ENCODE measurements around the gene GPR161. TPM values are rescaled to one million over a fixed set of nuclear protein-coding genes. Genes with fewer than 3 reads are reported as not detected.

GPR161 gene
- total RNA-seq, 1 donor from 2014 or later, result 21.9 TPM

DNA sequence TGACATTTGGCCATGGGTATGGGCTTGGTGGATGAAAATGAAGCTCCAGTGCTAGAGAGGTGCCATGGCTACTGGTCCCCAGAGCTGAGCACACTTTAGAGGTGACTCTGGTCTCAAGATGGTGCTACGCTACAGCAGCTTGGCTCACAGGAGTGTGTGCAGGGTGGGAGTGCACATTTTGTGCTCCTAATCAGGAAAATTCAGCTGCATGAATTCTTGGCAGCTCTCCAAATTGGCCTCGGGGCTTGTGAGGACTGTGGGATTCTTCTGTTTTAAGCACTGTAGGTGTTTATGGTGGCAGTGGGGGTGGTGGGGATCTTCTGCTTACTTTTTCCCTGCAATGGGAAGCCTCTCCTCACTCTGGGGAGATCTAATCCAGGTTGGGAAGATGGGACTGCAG lies 24.7 kb upstream of the GPR161 start:
- H3K9me3 Mint-ChIP-seq (ENCODE audit: unreplicated experiment), result peaks cover 17% of the 10 kb centered on the region
- TF ChIP-seq, protein P1, sequence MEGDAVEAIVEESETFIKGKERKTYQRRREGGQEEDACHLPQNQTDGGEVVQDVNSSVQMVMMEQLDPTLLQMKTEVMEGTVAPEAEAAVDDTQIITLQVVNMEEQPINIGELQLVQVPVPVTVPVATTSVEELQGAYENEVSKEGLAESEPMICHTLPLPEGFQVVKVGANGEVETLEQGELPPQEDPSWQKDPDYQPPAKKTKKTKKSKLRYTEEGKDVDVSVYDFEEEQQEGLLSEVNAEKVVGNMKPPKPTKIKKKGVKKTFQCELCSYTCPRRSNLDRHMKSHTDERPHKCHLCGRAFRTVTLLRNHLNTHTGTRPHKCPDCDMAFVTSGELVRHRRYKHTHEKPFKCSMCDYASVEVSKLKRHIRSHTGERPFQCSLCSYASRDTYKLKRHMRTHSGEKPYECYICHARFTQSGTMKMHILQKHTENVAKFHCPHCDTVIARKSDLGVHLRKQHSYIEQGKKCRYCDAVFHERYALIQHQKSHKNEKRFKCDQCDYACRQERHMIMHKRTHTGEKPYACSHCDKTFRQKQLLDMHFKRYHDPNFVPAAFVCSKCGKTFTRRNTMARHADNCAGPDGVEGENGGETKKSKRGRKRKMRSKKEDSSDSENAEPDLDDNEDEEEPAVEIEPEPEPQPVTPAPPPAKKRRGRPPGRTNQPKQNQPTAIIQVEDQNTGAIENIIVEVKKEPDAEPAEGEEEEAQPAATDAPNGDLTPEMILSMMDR (IDR thresholded peaks at IDR 0.05; ENCODE audit: insufficient read depth, low read depth, low read length), result no peak
- TF ChIP-seq EZH2 (IDR thresholded peaks at IDR 0.05; ENCODE audit: insufficient read depth, low read length), result no peak
- peaks cover 2% of the 10 kb centered on the region for H3K36me3 Mint-ChIP-seq (ENCODE audit: low read depth, unreplicated experiment)
- peaks cover 5% of the 10 kb centered on the region for H3K9me3 ChIP-seq (ENCODE audit: insufficient read depth, low read depth, low read length)
- no peak overlapping the region for H2AFZ ChIP-seq (ENCODE audit: low read depth, low read length)
- no peak overlapping the region for H3K27ac Mint-ChIP-seq (ENCODE audit: unreplicated experiment)
- no peak overlapping the region for H3K9ac ChIP-seq (ENCODE audit: low read length)
- DNase-seq (ENCODE audit: low read depth) (no peak), FAIRE-seq (no peak)
- H3K4me1 Mint-ChIP-seq (ENCODE audit: low read depth, unreplicated experiment), result no peaks in the 10 kb centered on the region
- no peaks in the 10 kb centered on the region for H4K20me1 ChIP-seq (ENCODE audit: insufficient read depth, low read length)
- no peaks in the 10 kb centered on the region for H3K4me1 ChIP-seq (ENCODE audit: insufficient read depth, low read length)
- H3K79me2 ChIP-seq (ENCODE audit: insufficient read depth, low read length), result no peaks in the 10 kb centered on the region
- H3K4me2 ChIP-seq (ENCODE audit: low read length), result no peak overlapping the region
- no peaks in the 10 kb centered on the region for H3K36me3 ChIP-seq (ENCODE audit: insufficient read depth, low read length)
- H3K4me3 ChIP-seq (ENCODE audit: insufficient read depth, low read depth, low read length), result no peak overlapping the region
- H3K27me3 Mint-ChIP-seq (ENCODE audit: low read depth, unreplicated experiment), result no peaks in the 10 kb centered on the region
- H3K27me3 ChIP-seq (ENCODE audit: insufficient read depth, low read length), result no peaks in the 10 kb centered on the region
- H3K4me3 Mint-ChIP-seq (ENCODE audit: unreplicated experiment), result no peak overlapping the region
- H3K27ac ChIP-seq (ENCODE audit: low read depth, low read length), result no peak overlapping the region

DNA sequence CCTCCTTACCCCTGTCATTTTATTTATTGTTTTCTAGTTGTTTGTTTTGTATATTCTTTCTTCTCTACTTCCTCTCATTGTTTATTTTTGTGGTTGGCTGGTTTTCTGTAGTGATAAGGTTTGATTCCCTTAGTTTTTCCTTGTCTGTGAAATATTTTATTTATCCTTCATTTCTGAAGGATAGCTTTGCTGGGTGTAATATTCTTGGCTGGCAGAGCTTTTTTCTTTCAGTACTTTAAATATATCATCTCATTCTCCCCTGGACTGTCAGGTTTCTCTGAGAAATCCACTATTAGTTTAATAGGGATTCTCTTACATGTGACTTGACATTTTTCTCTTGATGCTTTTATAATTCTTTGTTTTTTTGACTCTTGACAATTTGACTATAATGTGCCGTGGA lies 23.2 kb upstream of the GPR161 start:
- no peak for DNase-seq (ENCODE audit: low read depth)
- Histone ChIP-seq H2AFZ (ENCODE audit: low read depth, low read length) (no peak overlapping the region), H3K9me3 (ENCODE audit: insufficient read depth, low read depth, low read length) (peaks cover 5% of the 10 kb centered on the region), H3K27me3 (ENCODE audit: insufficient read depth, low read length) (no peaks in the 10 kb centered on the region), H3K4me1 (ENCODE audit: insufficient read depth, low read length) (no peaks in the 10 kb centered on the region), H3K9ac (ENCODE audit: low read length) (no peak overlapping the region), H4K20me1 (ENCODE audit: insufficient read depth, low read length) (no peaks in the 10 kb centered on the region), H3K79me2 (ENCODE audit: insufficient read depth, low read length) (no peaks in the 10 kb centered on the region), H3K27ac (ENCODE audit: low read depth, low read length) (no peak overlapping the region), H3K4me2 (ENCODE audit: low read length) (no peak overlapping the region), H3K36me3 (ENCODE audit: insufficient read depth, low read length) (no peaks in the 10 kb centered on the region), H3K4me3 (ENCODE audit: insufficient read depth, low read depth, low read length) (no peak overlapping the region)
- FAIRE-seq, result no peak
- TF ChIP-seq, protein P1 (IDR thresholded peaks at IDR 0.05; ENCODE audit: insufficient read depth, low read depth, low read length), result no peak
- TF ChIP-seq EZH2 (IDR thresholded peaks at IDR 0.05; ENCODE audit: insufficient read depth, low read length), result no peak
- H3K36me3 Mint-ChIP-seq (ENCODE audit: low read depth, unreplicated experiment), result peaks cover 2% of the 10 kb centered on the region
- H3K27me3 Mint-ChIP-seq (ENCODE audit: low read depth, unreplicated experiment), result no peaks in the 10 kb centered on the region
- no peak overlapping the region for H3K27ac Mint-ChIP-seq (ENCODE audit: unreplicated experiment)
- peaks cover 17% of the 10 kb centered on the region for H3K9me3 Mint-ChIP-seq (ENCODE audit: unreplicated experiment)
- no peaks in the 10 kb centered on the region for H3K4me1 Mint-ChIP-seq (ENCODE audit: low read depth, unreplicated experiment)
- H3K4me3 Mint-ChIP-seq (ENCODE audit: unreplicated experiment), result no peak overlapping the region

DNA sequence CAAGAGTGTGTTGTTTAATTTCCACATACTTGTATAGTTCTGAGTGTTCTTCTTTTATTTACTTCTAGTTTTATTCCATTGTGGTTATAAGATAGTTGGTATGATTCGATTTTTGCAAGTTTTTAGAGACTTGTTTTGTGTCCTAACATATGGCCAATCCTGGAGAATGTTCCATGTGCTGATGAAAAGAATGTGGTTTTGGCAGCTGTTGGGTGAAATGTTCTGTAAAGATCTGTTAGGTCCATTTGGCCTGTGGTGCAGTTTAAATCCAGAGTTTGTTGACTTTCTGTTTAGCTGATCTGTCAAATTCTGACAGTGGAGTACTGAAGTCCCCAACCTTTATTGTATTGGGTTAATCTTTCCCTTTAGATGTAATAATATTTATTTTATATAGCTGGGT lies 22.5 kb upstream of the GPR161 start:
- no peak overlapping the region for H3K4me2 ChIP-seq (ENCODE audit: low read length)
- Mint-ChIP-seq H3K27ac (ENCODE audit: unreplicated experiment) (no peak overlapping the region), H3K27me3 (ENCODE audit: low read depth, unreplicated experiment) (no peaks in the 10 kb centered on the region), H3K4me1 (ENCODE audit: low read depth, unreplicated experiment) (no peaks in the 10 kb centered on the region), H3K4me3 (ENCODE audit: unreplicated experiment) (no peak overlapping the region), H3K9me3 (ENCODE audit: unreplicated experiment) (peaks cover 17% of the 10 kb centered on the region), H3K36me3 (ENCODE audit: low read depth, unreplicated experiment) (peaks cover 2% of the 10 kb centered on the region)
- no peak overlapping the region for H3K4me3 ChIP-seq (ENCODE audit: insufficient read depth, low read depth, low read length)
- no peak for FAIRE-seq
- H3K27ac ChIP-seq (ENCODE audit: low read depth, low read length), result no peak overlapping the region
- no peak overlapping the region for H2AFZ ChIP-seq (ENCODE audit: low read depth, low read length)
- H3K9me3 ChIP-seq (ENCODE audit: insufficient read depth, low read depth, low read length), result peaks cover 5% of the 10 kb centered on the region
- H3K36me3 ChIP-seq (ENCODE audit: insufficient read depth, low read length), result no peaks in the 10 kb centered on the region
- H3K4me1 ChIP-seq (ENCODE audit: insufficient read depth, low read length), result no peaks in the 10 kb centered on the region
- H3K9ac ChIP-seq (ENCODE audit: low read length), result no peak overlapping the region
- H4K20me1 ChIP-seq (ENCODE audit: insufficient read depth, low read length), result no peaks in the 10 kb centered on the region
- no peaks in the 10 kb centered on the region for H3K79me2 ChIP-seq (ENCODE audit: insufficient read depth, low read length)
- no peak for DNase-seq (ENCODE audit: low read depth)
- no peak for TF ChIP-seq EZH2 (IDR thresholded peaks at IDR 0.05; ENCODE audit: insufficient read depth, low read length)
- TF ChIP-seq, protein P1 (IDR thresholded peaks at IDR 0.05; ENCODE audit: insufficient read depth, low read depth, low read length), result no peak
- no peaks in the 10 kb centered on the region for H3K27me3 ChIP-seq (ENCODE audit: insufficient read depth, low read length)

All from astrocyte (in vitro differentiated cells and primary cell).